GM18502 (cell line): ENCODE results near the gene SUCLG2.

ENCODE experiments used
- ATAC-seq: cut with Tn5 transposase; IDR thresholded peaks from one replicate; pipeline ENCODE4 v1.9.1; 2021; ENCODE audit warnings: mild to moderate bottlenecking; ENCODE audit not compliant: unreplicated experiment, poor library complexity

SUCLG2 gene

GRCh38 chr3:67522081-67522480 lies 132.3 kb downstream of the SUCLG2 start:
- no peak for ATAC-seq

GRCh38 chr3:67521053-67521646 lies 133.3 kb downstream of the SUCLG2 start:
- peak; percentile 81 for ATAC-seq

- no peak for ATAC-seq
These were observed 136.2 kb downstream of the SUCLG2 start for GRCh38 chr3:67518236-67518635.

- no peak for ATAC-seq
These were observed 136.6 kb downstream of the SUCLG2 start for GRCh38 chr3:67517781-67518180.

- ATAC-seq = no peak
These were observed 137.9 kb downstream of the SUCLG2 start for GRCh38 chr3:67516496-67516895.

- ATAC-seq = no peak
These were observed 138.6 kb downstream of the SUCLG2 start for GRCh38 chr3:67515778-67516177.

- no peak for ATAC-seq
These were observed 144.8 kb downstream of the SUCLG2 start for GRCh38 chr3:67509471-67510075.

GRCh38 chr3:67507584-67507983 lies 146.8 kb downstream of the SUCLG2 start:
- ATAC-seq = no peak

- no peak for ATAC-seq
These were observed 153.7 kb downstream of the SUCLG2 start for GRCh38 chr3:67500709-67501108.

GRCh38 chr3:67497746-67498145 lies 156.7 kb downstream of the SUCLG2 start:
- no peak for ATAC-seq

GRCh38 chr3:67495751-67496150 lies 158.7 kb downstream of the SUCLG2 start:
- ATAC-seq = no peak

GRCh38 chr3:67493808-67494207 lies 160.6 kb downstream of the SUCLG2 start:
- no peak for ATAC-seq

GRCh38 chr3:67490658-67491057 lies 163.8 kb downstream of the SUCLG2 start:
- ATAC-seq = no peak

- ATAC-seq = no peak
These were observed 164.6 kb downstream of the SUCLG2 start for GRCh38 chr3:67489816-67490215.

GRCh38 chr3:67487564-67488114 lies 166.8 kb downstream of the SUCLG2 start:
- no peak for ATAC-seq

GRCh38 chr3:67486883-67487282 lies 167.5 kb downstream of the SUCLG2 start:
- no peak for ATAC-seq

GRCh38 chr3:67484085-67484484 lies 170.3 kb downstream of the SUCLG2 start:
- no peak for ATAC-seq

GRCh38 chr3:67481126-67481525 lies 173.3 kb downstream of the SUCLG2 start:
- no peak for ATAC-seq

GRCh38 chr3:67478423-67478822 lies 176.0 kb downstream of the SUCLG2 start:
- ATAC-seq = no peak

- no peak for ATAC-seq
These were observed 180.1 kb downstream of the SUCLG2 start for GRCh38 chr3:67474311-67474710.

- no peak for ATAC-seq
These were observed 181.7 kb downstream of the SUCLG2 start for GRCh38 chr3:67472674-67473201.

GRCh38 chr3:67470207-67470606 lies 184.2 kb downstream of the SUCLG2 start:
- no peak for ATAC-seq
